ENCODE measurements around the gene MMS19.
"Not testable (repeated sequence)": the region's sequence is repeated elsewhere in the genome, so short reads cannot be mapped to it uniquely, and the experiment has no call there.

Gene MMS19

DNA sequence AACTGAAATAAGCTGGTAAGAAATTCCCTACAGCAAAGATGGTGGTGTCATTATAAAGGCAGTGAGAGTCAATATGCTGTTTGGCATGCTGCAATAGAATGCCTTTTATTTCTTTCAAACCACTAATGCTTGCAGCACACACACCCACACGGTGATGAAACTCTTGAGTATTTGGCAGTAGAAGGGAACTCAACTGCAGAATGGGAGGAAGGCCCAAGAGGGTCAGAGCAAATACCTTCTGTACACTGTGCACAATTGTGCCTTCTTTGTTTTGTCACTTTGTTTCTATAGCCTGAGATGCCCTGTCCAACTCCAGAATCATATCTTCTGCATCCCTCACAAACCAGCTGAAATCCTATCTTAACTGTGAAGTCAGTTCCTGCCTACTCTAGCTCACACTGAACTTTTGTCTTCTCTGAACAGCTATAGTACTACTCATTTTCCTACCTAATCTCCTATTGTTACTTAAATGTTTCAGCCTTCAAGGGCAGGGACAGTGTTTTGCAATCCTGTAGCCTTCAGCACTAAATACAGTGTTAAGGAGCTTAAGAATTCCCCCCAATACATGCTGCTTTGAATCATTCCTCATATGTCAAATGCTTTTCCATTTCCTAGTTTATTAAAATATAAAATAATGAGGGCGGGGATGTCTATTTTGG, 22.2 kb downstream of the MMS19 start:
- H3K4me3 ChIP-seq (ENCODE audit: low read depth, low read length) = no peak overlapping the region
- TF ChIP-seq CTCF (IDR thresholded peaks at IDR 0.05; ENCODE audit: low read depth, low read length) = no peak

GRCh38 chr10:97474918-97475317, 23.3 kb downstream of the MMS19 start:
- no peak overlapping the region for H3K4me3 ChIP-seq (ENCODE audit: low read depth, low read length)
- TF ChIP-seq CTCF (IDR thresholded peaks at IDR 0.05; ENCODE audit: low read depth, low read length) = no peak

DNA sequence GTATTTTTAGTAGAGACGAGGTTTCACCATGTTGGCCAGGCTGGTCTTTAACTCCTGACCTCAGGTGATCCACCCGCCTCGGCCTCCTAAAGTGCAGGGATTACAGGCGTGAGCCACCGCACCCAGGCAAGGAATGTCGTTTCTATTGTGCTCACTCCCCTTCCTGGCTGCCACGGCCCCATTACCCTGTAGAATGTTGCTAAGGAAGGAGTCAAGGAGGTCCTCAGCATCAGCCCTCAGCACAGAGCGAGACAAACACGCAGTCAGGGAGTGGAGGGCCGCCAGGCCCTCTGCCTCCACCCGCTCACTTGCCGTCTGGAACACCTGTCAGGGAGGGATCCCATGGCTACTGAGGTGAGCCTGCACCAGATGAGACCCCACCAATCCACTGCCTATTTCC, 29.4 kb downstream of the MMS19 start:
- not testable (repeated sequence) for H3K4me3 ChIP-seq (ENCODE audit: low read depth, low read length)

GRCh38 chr10:97468162-97468561, 30.1 kb downstream of the MMS19 start:
- H3K4me3 ChIP-seq (ENCODE audit: low read depth, low read length) = no peak overlapping the region
- no peak for TF ChIP-seq CTCF (IDR thresholded peaks at IDR 0.05; ENCODE audit: low read depth, low read length)

GRCh38 chr10:97466755-97467154, 31.5 kb downstream of the MMS19 start:
- TF ChIP-seq CTCF (IDR thresholded peaks at IDR 0.05; ENCODE audit: low read depth, low read length) = no peak
- no peak overlapping the region for H3K4me3 ChIP-seq (ENCODE audit: low read depth, low read length)

DNA sequence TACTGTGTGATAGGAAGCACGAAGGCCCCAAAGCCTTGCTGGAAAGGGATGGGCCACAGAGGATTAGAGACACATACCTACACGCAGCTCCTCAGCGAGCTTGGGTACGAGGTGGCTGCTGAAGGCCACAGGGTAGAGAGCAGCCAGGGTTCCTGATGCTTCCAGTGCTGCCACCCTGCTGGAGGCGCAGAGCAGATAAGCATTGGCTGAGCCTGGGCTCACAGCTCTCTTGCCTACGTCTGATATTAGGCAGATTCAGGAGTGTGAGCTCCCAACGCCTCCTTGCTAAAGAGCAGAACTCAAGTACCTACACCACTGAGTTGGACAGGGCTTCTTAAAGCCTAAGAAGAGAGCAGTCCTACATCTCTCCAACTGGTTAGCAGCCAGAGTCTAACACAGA, 32.2 kb downstream of the MMS19 start:
- no peak for TF ChIP-seq CTCF (IDR thresholded peaks at IDR 0.05; ENCODE audit: low read depth, low read length)
- H3K4me3 ChIP-seq (ENCODE audit: low read depth, low read length) = no peak overlapping the region

DNA sequence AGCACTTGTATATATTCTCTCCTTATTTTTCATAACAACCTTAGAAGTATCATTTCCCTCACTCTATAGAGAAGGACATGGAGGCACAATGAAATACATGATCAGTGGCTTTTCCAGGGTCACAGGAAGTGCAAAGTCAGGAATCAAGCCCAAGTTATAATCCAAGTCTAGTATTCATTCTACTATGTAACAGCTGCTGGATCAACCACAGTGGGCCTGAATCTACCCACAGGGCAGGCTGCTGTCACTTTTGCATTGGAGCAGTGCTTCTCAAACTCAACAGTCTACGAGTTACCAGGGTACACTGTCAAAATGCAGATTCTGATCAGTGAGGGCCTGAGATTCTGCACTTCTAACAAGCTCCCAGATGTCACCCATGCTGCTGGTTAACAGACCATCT, 34.0 kb downstream of the MMS19 start:
- no peak for TF ChIP-seq CTCF (IDR thresholded peaks at IDR 0.05; ENCODE audit: low read depth, low read length)
- H3K4me3 ChIP-seq (ENCODE audit: low read depth, low read length) = no peak overlapping the region

Data from WI38 (cell line).